Measurements from ENCODE around the gene SUSD1. TPM values are rescaled to one million over a fixed set of nuclear protein-coding genes. Genes with fewer than 3 reads are reported as not detected.

Gene SUSD1
- total RNA-seq, 2 donors from 2014 or later, result 7.8 to 7.9 TPM

GRCh38 chr9:112119225-112120029, 55.7 kb downstream of the SUSD1 start:
- ATAC-seq (peak; percentile 98), DNase-seq (peak; percentile 76 to 93 (median 85))
- TF ChIP-seq POLR2A (IDR thresholded peaks at IDR 0.05), result peak in 2 of 3 donors; percentile 40 to 43
- TF ChIP-seq CTCF (IDR thresholded peaks at IDR 0.05), result peak in 2 of 7 experiments; percentile 6 to 18
- H3K9me3 ChIP-seq, result no peaks in the 10 kb centered on the region
- peak overlapping the region; percentile 54 to 90 (median 76) for H3K27ac ChIP-seq
- H3K36me3 ChIP-seq (replicated peaks in 1 of 2; ENCODE audit: insufficient read depth in 1 of 2, low read depth in 2 of 2), result no peaks in the 10 kb centered on the region
- peaks cover 30% of the 10 kb centered on the region for H3K4me1 ChIP-seq
- intact Hi-C loops (cut with DNase I), result no loop called here
- no peaks in the 10 kb centered on the region for H3K27me3 ChIP-seq
- 16 to 21% methylated on average over 10 of the region's 10 CpGs for WGBS, 2 donors
- H3K4me3 ChIP-seq, result no peak overlapping the region

- intact Hi-C loops (cut with DNase I), result no loop called here
- 67 to 68% methylated on average over 1 of the region's 1 CpG for WGBS, 2 donors
- Histone ChIP-seq H3K4me3 (no peak overlapping the region), H3K27ac (no peak overlapping the region), H3K27me3 (no peaks in the 10 kb centered on the region), H3K9me3 (no peaks in the 10 kb centered on the region), H3K4me1 (peaks cover 26% of the 10 kb centered on the region), H3K36me3 (replicated peaks in 1 of 2; ENCODE audit: insufficient read depth in 1 of 2, low read depth in 2 of 2) (no peaks in the 10 kb centered on the region)
- no peak for ATAC-seq
- no peak for TF ChIP-seq CTCF (IDR thresholded peaks at IDR 0.05)
- TF ChIP-seq POLR2A (IDR thresholded peaks at IDR 0.05), result no peak
- no peak for DNase-seq
These were observed 57.1 kb downstream of the SUSD1 start for GRCh38 chr9:112118009-112118408.

GRCh38 chr9:112115970-112116753, 58.9 kb downstream of the SUSD1 start:
- TF ChIP-seq CTCF (IDR thresholded peaks at IDR 0.05) (no peak), POLR2A (IDR thresholded peaks at IDR 0.05) (no peak)
- ATAC-seq (no peak), DNase-seq (no peak)
- intact Hi-C loops (cut with DNase I), result no loop called here
- Histone ChIP-seq H3K27ac (no peak overlapping the region), H3K27me3 (no peaks in the 10 kb centered on the region), H3K36me3 (replicated peaks in 1 of 2; ENCODE audit: insufficient read depth in 1 of 2, low read depth in 2 of 2) (no peaks in the 10 kb centered on the region), H3K9me3 (no peaks in the 10 kb centered on the region), H3K4me1 (peaks cover 25% of the 10 kb centered on the region), H3K4me3 (no peak overlapping the region)
- 89 to 93% methylated on average over 3 of the region's 3 CpGs for WGBS, 2 donors

- intact Hi-C loops (cut with DNase I), result no loop called here
- H3K4me1 ChIP-seq, result peaks cover 15% of the 10 kb centered on the region
- ATAC-seq (no peak), DNase-seq (no peak)
- whole genome bisulfite sequencing, 2 donors, result 56% methylated on average over 3 of the region's 3 CpGs
- no peak overlapping the region for H3K4me3 ChIP-seq
- H3K9me3 ChIP-seq, result no peaks in the 10 kb centered on the region
- H3K27ac ChIP-seq, result no peak overlapping the region
- no peak for TF ChIP-seq CTCF (IDR thresholded peaks at IDR 0.05)
- TF ChIP-seq POLR2A (IDR thresholded peaks at IDR 0.05), result no peak
- no peaks in the 10 kb centered on the region for H3K27me3 ChIP-seq
- no peaks in the 10 kb centered on the region for H3K36me3 ChIP-seq (replicated peaks in 1 of 2; ENCODE audit: insufficient read depth in 1 of 2, low read depth in 2 of 2)
These were observed 60.0 kb downstream of the SUSD1 start for GRCh38 chr9:112115109-112115508.

Measured in body of pancreas (tissue), 4 donors.